Astrocyte of the spinal cord (primary cell): Measurements from ENCODE around the gene CNGA3.
A peak's percentile ranks its signal among the peaks of the same experiment; 100 is the strongest.

Experiments
- DNase-seq: peaks from one replicate; pipeline ENCODE4 v3.0.0; 2011; ENCODE audit warnings: low read depth, low spot score
- H3K4me3 ChIP-seq: 2 replicates; pipeline ENCODE4 v1.5.1; 2011; ENCODE audit warnings: low read depth, mild to moderate bottlenecking, low read length, moderate library complexity
- CTCF ChIP-seq: IDR thresholded peaks from 2 replicates; pipeline ENCODE4 v1.5.1; 2012; ENCODE audit warnings: low read depth, mild to moderate bottlenecking, low read length, inconsistent platforms
- in situ Hi-C: cut with HindIII; loops from 2 replicates; pipeline ENCODE4 v1.10.0; 2017; ENCODE audit warnings: low sequenced_read_pairs

Gene CNGA3

GRCh38 chr2:98346311-98347236 lies at the start of gene CNGA3:
Gene CNGA3, plus strand, starts transcription at chr2:98346456. Its CDS starts 23,520 bp downstream, at chr2:98369976.
- H3K4me3 ChIP-seq, result peak within 1 kb of the TSS; percentile 10
- TF ChIP-seq CTCF, result no peak
- DNase-seq, result peak; percentile 35

GRCh38 chr2:98297817-98298682 lies 48.2 kb upstream of the CNGA3 start:
- H3K4me3 ChIP-seq, result no peak overlapping the region
- no peak for TF ChIP-seq CTCF
- in situ Hi-C loops, result no loop called here
- DNase-seq, result no peak

More at GRCh38 chr2:98346311-98347236, at the start of gene CNGA3:
- in situ Hi-C loops, result no loop called here

GRCh38 chr2:98298683-98299164 lies 47.5 kb upstream of the CNGA3 start:
- no peak for TF ChIP-seq CTCF
- no peak overlapping the region for H3K4me3 ChIP-seq
- in situ Hi-C loops, result no loop called here
- DNase-seq, result no peak

- H3K4me3 ChIP-seq, result no peak overlapping the region
- no peak for TF ChIP-seq CTCF
- in situ Hi-C loops, result no loop called here
- DNase-seq, result no peak
Measured at GRCh38 chr2:98299211-98299905, 46.9 kb upstream of the CNGA3 start.

GRCh38 chr2:98300141-98300874 lies 45.9 kb upstream of the CNGA3 start:
- no peak for DNase-seq
- no peak overlapping the region for H3K4me3 ChIP-seq
- in situ Hi-C loops, result no loop called here
- no peak for TF ChIP-seq CTCF
